Mucosa of descending colon (tissue), 3 donors: Measurements from ENCODE around the gene CHAD. TPM values are rescaled to one million over a fixed set of nuclear protein-coding genes. Genes with fewer than 3 reads are reported as not detected.

Experiments
- ATAC-seq: fragments of 200-7000 bp; cut with Tn5 transposase; one replicate; pipeline ENCODE4 v1.9.1; 2020; ENCODE audit warnings: mild to moderate bottlenecking, moderate library complexity
- DNase-seq, 3 donors: peaks; one replicate each; pipeline ENCODE4 v3.0.0-alpha.2; 2020
- H3K36me3 ChIP-seq: fragments of 200-600 bp; one replicate; pipeline ENCODE4 v1.8.0; 2021; ENCODE audit warnings: low read depth, mild to moderate bottlenecking
- H3K4me1 ChIP-seq: fragments of 200-600 bp; one replicate; pipeline ENCODE4 v1.8.0; 2021; ENCODE audit warnings: low read depth, mild to moderate bottlenecking
- H3K4me3 ChIP-seq: fragments of 200-600 bp; one replicate; pipeline ENCODE4 v1.8.0; 2021; ENCODE audit warnings: mild to moderate bottlenecking
- H3K9me3 ChIP-seq: fragments of 200-600 bp; one replicate; pipeline ENCODE4 v1.8.0; 2021; ENCODE audit warnings: mild to moderate bottlenecking
- CTCF ChIP-seq: fragments of 200-600 bp; IDR thresholded peaks from one replicate; pipeline ENCODE4 v1.8.0; 2022; ENCODE audit warnings: antibody characterized with exemption, mild to moderate bottlenecking
- intact Hi-C, 2 donors: fragments of 100-400 bp; cut with DNase I in 1 of 2; cut with micrococcal nuclease in 1 of 2; formaldehyde crosslinking; loops; one replicate each; pipeline versions ENCODE4 v1.11.0 to v1.11.1; 2022; cut with DNase I, micrococcal nuclease
- total RNA-seq, 3 donors: library from RNA; stranded (reverse); fragmentation: NEBNext Ultra II Directional in 2 of 3; extraction: Animal tissue kit (Norgen Biotek cat#: 25700) in 2 of 3; gene quantifications; one replicate each; pipeline versions ENCODE4 v1.2.1 to v1.2.4, GENCODE V29; 2021 to 2023
- donor health status: DM: no; HTN: no; CAD: no; lungs with moderate emphysema.
- donor health status: DM: no; HTN: no; CAD: no.
- donor health status: DM: no; HTN: yes; CAD: no.

CHAD gene
- total RNA-seq, 3 donors from 2014 or later, result 4.6 to 15.3 (median 5.8) TPM

DNA sequence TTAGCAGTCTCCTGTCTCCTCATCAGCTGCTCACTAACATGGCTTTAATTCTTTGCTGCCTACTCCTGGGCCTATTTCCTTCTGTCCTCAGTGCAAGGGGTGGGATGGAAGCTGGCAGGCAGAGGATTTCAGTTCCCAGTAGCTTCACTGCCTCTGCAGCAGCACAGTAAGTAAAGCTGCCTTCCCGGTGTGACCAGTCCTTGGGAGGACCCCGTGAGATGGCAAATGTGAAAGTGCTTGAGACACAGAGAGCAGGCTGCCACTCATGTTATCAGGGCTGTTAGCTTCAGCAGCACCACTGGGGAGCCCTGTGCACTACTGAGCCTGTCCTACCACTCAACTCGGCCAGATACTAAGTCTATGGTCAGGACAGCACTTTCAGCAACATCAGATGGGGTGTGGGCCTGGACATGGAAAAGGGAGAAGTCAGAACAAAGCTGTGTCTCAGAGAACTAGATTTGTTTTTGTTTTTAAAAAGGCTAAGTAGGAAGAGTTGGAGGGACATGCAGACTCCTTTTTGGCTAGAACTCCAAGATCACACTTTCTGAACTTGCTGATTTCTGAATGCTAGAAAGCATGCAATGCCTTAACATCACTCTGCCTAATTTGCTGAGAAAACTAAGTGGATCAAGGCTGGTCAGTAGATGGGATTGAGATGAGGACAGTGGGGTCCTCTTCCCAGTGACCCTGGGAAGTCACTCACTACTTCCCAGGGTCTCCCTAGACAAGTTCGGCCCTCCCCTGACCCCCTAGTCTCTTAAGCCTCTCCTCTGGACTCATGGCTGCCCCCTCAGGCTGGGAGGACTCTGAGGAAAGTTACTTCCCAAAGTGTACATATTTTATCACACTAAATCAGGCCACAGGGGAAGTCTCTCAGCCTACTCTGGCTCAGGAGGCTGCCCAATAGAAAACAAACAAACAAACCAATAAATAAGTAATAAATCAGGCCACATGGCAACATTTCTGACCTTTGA, 41.6 kb downstream of the CHAD start:
- Histone ChIP-seq H3K36me3 (no peaks in the 10 kb centered on the region), H3K4me1 (peaks cover 30% of the 10 kb centered on the region), H3K9me3 (no peaks in the 10 kb centered on the region), H3K4me3 (peak overlapping the region; percentile 74)
- ATAC-seq, result peak; percentile 55
- intact Hi-C loops, result no loop called here
- peak in 2 of 3 donors; percentile 57 to 63 for DNase-seq
- no peak for TF ChIP-seq CTCF

GRCh38 chr17:50426472-50426782, 42.3 kb downstream of the CHAD start:
- Histone ChIP-seq H3K4me1 (peaks cover 34% of the 10 kb centered on the region), H3K36me3 (no peaks in the 10 kb centered on the region), H3K9me3 (no peaks in the 10 kb centered on the region), H3K4me3 (peak overlapping the region; percentile 74)
- peak in 1 of 3 donors; percentile 48 for DNase-seq
- TF ChIP-seq CTCF, result no peak
- ATAC-seq, result peak; percentile 0
- intact Hi-C loops, result no loop called here

GRCh38 chr17:50425682-50426471, 42.8 kb downstream of the CHAD start, which contains the start of gene ACSF2:
ACSF2 (plus strand) TSS chr17:50426218; CDS start chr17:50426262, 44 bp downstream.
- Histone ChIP-seq H3K4me3 (peak within 1 kb of the TSS; percentile 74), H3K4me1 (peaks cover 40% of the 10 kb centered on the region), H3K36me3 (no peaks in the 10 kb centered on the region), H3K9me3 (no peaks in the 10 kb centered on the region)
- no peak for TF ChIP-seq CTCF
- peak; percentile 91 for ATAC-seq
- peak; percentile 90 to 92 (median 90) for DNase-seq
- intact Hi-C loops, result no loop called here

GRCh38 chr17:50424996-50425681, 43.5 kb downstream of the CHAD start:
- DNase-seq (no peak), ATAC-seq (no peak)

More at GRCh38 chr17:50424996-50425681, 43.5 kb downstream of the CHAD start:
- H3K4me1 ChIP-seq, result peaks cover 47% of the 10 kb centered on the region
- intact Hi-C loops, result no loop called here
- TF ChIP-seq CTCF, result no peak
- no peak overlapping the region for H3K4me3 ChIP-seq
- H3K9me3 ChIP-seq, result no peaks in the 10 kb centered on the region
- H3K36me3 ChIP-seq, result no peaks in the 10 kb centered on the region
